ENCODE measurements around the gene KCNJ2. TPM values are rescaled to one million over a fixed set of nuclear protein-coding genes. Genes with fewer than 3 reads are reported as not detected.
A peak's percentile ranks its signal among the peaks of the same experiment; 100 is the strongest.

KCNJ2 gene
- total and polyA plus RNA-seq, 8 donors, result 0.31 to 6.4 (median 2.9) TPM; not detected in 1

DNA sequence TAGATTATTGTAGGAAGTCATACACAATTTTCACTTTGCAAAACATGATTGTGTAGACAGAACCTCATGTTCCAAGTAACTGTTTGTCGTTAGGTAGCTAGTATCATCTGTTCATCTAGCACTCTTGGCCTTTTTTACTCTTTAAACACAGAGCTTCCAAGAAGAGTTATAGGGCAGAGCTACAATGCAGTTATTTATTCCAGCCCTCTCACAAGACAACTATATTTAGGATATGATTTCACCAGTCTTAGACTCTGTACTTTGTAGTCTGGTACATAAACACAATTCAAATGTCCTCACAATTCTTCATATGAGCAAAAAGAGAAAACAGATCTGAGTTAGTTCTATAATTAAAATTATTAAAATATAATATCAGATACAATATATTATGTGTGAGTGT is 37.9 kb downstream of the KCNJ2 start:
- intact Hi-C loops (cut with DNase I; ENCODE audit: low total_unique reads), result no loop called here
- no peak for DNase-seq
- peaks cover 0 to 5% (median 0%) of the 10 kb centered on the region in 4 donors for H3K4me1 ChIP-seq
- no peak overlapping the region for H3K4me3 ChIP-seq
- no peaks in the 10 kb centered on the region for H3K27me3 ChIP-seq
- no peaks in the 10 kb centered on the region for H3K9me3 ChIP-seq
- H3K36me3 ChIP-seq, result no peaks in the 10 kb centered on the region
- WGBS, 5 donors, result 31 to 62% (median 48%) methylated on average over 1 of the region's 1 CpG
- no peak overlapping the region for H3K27ac ChIP-seq
- TF ChIP-seq POLR2AphosphoS5 (IDR thresholded peaks at IDR 0.05) (no peak), EP300 (IDR thresholded peaks at IDR 0.05) (no peak), POLR2A (IDR thresholded peaks at IDR 0.05) (no peak)
- TF ChIP-seq, protein P1, sequence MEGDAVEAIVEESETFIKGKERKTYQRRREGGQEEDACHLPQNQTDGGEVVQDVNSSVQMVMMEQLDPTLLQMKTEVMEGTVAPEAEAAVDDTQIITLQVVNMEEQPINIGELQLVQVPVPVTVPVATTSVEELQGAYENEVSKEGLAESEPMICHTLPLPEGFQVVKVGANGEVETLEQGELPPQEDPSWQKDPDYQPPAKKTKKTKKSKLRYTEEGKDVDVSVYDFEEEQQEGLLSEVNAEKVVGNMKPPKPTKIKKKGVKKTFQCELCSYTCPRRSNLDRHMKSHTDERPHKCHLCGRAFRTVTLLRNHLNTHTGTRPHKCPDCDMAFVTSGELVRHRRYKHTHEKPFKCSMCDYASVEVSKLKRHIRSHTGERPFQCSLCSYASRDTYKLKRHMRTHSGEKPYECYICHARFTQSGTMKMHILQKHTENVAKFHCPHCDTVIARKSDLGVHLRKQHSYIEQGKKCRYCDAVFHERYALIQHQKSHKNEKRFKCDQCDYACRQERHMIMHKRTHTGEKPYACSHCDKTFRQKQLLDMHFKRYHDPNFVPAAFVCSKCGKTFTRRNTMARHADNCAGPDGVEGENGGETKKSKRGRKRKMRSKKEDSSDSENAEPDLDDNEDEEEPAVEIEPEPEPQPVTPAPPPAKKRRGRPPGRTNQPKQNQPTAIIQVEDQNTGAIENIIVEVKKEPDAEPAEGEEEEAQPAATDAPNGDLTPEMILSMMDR (IDR thresholded peaks at IDR 0.05), result no peak

GRCh38 chr17:70208080-70208794 is 38.9 kb downstream of the KCNJ2 start:
- H3K36me3 ChIP-seq, result no peaks in the 10 kb centered on the region
- H3K9me3 ChIP-seq, result no peaks in the 10 kb centered on the region
- TF ChIP-seq POLR2AphosphoS5 (IDR thresholded peaks at IDR 0.05) (no peak), POLR2A (IDR thresholded peaks at IDR 0.05) (no peak), EP300 (IDR thresholded peaks at IDR 0.05) (no peak)
- TF ChIP-seq, protein P1 (IDR thresholded peaks at IDR 0.05), result no peak
- intact Hi-C loops (cut with DNase I; ENCODE audit: low total_unique reads), result no loop called here
- no peaks in the 10 kb centered on the region for H3K27me3 ChIP-seq
- 63 to 70% (median 65%) methylated on average over 7 of the region's 7 CpGs for WGBS, 5 donors
- DNase-seq, result no peak
- no peak overlapping the region for H3K27ac ChIP-seq
- H3K4me1 ChIP-seq, result peaks cover 0 to 5% (median 0%) of the 10 kb centered on the region in 4 donors
- no peak overlapping the region for H3K4me3 ChIP-seq

- Histone ChIP-seq H3K4me1 (peaks cover 0 to 5% (median 0%) of the 10 kb centered on the region in 4 donors), H3K27me3 (no peaks in the 10 kb centered on the region), H3K36me3 (no peaks in the 10 kb centered on the region), H3K27ac (no peak overlapping the region), H3K9me3 (peaks cover 0 to 6% (median 0%) of the 10 kb centered on the region in 4 donors), H3K4me3 (no peak overlapping the region)
- intact Hi-C loops (cut with DNase I; ENCODE audit: low total_unique reads), result no loop called here
- WGBS, 5 donors, result 43 to 59% (median 51%) methylated on average over 6 of the region's 6 CpGs
- peak in 1 of 2 donors; percentile 15 for DNase-seq
- TF ChIP-seq, protein P1 (IDR thresholded peaks at IDR 0.05), result no peak
- TF ChIP-seq POLR2A (IDR thresholded peaks at IDR 0.05), result no peak
- TF ChIP-seq EP300 (IDR thresholded peaks at IDR 0.05), result no peak
- no peak for TF ChIP-seq POLR2AphosphoS5 (IDR thresholded peaks at IDR 0.05)
These were observed 39.7 kb downstream of the KCNJ2 start for GRCh38 chr17:70208825-70209555.

DNA sequence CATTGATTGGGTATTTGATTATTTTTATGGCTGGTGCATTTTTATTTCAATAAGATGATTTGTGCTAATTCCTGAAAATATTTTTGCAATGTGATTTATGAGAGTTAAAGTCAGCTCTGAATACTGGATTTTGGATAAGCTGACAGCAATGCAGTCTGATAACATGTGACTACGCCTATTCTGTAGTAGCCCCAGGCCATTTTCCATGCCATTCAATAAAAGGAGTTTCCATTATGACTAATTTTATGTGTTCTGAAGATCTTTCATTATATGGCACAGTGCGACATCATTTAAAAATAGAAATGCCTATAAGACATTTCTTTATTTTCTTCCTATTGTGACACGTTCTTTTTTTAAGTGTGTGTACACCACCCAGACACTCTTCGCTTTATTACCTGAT is 46.3 kb downstream of the KCNJ2 start:
- H3K27me3 ChIP-seq, result no peaks in the 10 kb centered on the region
- no peak for TF ChIP-seq POLR2AphosphoS5 (IDR thresholded peaks at IDR 0.05)
- TF ChIP-seq EP300 (IDR thresholded peaks at IDR 0.05), result no peak
- TF ChIP-seq POLR2A (IDR thresholded peaks at IDR 0.05), result no peak
- TF ChIP-seq, protein P1 (IDR thresholded peaks at IDR 0.05), result no peak
- no peak overlapping the region for H3K4me3 ChIP-seq
- H3K36me3 ChIP-seq, result no peaks in the 10 kb centered on the region
- no peaks in the 10 kb centered on the region for H3K4me1 ChIP-seq
- intact Hi-C loops (cut with DNase I; ENCODE audit: low total_unique reads), result no loop called here
- peaks cover 0 to 7% (median 0%) of the 10 kb centered on the region in 4 donors for H3K9me3 ChIP-seq
- DNase-seq, result no peak
- 82 to 94% (median 90%) methylated on average over 4 of the region's 4 CpGs for WGBS, 5 donors
- no peak overlapping the region for H3K27ac ChIP-seq

Data from stomach (tissue), 9 donors.